ENCODE measurements around the gene MXRA8.

Gene MXRA8

DNA sequence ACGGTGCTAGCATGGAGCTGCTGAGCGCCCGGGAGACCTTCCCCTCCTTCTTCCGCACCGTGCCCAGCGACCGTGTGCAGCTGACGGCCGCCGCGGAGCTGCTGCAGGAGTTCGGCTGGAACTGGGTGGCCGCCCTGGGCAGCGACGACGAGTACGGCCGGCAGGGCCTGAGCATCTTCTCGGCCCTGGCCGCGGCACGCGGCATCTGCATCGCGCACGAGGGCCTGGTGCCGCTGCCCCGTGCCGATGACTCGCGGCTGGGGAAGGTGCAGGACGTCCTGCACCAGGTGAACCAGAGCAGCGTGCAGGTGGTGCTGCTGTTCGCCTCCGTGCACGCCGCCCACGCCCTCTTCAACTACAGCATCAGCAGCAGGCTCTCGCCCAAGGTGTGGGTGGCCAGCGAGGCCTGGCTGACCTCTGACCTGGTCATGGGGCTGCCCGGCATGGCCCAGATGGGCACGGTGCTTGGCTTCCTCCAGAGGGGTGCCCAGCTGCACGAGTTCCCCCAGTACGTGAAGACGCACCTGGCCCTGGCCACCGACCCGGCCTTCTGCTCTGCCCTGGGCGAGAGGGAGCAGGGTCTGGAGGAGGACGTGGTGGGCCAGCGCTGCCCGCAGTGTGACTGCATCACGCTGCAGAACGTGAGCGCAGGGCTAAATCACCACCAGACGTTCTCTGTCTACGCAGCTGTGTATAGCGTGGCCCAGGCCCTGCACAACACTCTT, 26.2 kb downstream of the MXRA8 start:
- no peak overlapping the region for H3K4me3 ChIP-seq (ENCODE audit: low read depth, low read length)

DNA sequence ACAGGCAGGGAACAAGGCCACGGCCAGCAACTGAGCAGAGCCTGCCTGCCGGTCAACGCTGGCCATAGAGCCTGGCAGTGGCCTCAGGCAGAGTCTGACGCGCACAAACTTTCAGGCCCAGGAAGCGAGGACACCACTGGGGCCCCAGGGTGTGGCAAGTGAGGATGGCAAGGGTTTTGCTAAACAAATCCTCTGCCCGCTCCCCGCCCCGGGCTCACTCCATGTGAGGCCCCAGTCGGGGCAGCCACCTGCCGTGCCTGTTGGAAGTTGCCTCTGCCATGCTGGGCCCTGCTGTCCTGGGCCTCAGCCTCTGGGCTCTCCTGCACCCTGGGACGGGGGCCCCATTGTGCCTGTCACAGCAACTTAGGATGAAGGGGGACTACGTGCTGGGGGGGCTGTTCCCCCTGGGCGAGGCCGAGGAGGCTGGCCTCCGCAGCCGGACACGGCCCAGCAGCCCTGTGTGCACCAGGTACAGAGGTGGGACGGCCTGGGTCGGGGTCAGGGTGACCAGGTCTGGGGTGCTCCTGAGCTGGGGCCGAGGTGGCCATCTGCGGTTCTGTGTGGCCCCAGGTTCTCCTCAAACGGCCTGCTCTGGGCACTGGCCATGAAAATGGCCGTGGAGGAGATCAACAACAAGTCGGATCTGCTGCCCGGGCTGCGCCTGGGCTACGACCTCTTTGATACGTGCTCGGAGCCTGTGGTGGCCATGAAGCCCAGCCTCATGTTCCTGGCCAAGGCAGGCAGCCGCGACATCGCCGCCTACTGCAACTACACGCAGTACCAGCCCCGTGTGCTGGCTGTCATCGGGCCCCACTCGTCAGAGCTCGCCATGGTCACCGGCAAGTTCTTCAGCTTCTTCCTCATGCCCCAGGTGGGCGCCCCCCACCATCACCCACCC, 27.0 kb downstream of the MXRA8 start, which contains the start of gene TAS1R3:
Gene TAS1R3 (plus strand): TSS at position 213 of the 898 bp plus-strand sequence. CDS start 66 bp downstream, at position 279.
- no peak for DNase-seq
- TF ChIP-seq, protein P1, sequence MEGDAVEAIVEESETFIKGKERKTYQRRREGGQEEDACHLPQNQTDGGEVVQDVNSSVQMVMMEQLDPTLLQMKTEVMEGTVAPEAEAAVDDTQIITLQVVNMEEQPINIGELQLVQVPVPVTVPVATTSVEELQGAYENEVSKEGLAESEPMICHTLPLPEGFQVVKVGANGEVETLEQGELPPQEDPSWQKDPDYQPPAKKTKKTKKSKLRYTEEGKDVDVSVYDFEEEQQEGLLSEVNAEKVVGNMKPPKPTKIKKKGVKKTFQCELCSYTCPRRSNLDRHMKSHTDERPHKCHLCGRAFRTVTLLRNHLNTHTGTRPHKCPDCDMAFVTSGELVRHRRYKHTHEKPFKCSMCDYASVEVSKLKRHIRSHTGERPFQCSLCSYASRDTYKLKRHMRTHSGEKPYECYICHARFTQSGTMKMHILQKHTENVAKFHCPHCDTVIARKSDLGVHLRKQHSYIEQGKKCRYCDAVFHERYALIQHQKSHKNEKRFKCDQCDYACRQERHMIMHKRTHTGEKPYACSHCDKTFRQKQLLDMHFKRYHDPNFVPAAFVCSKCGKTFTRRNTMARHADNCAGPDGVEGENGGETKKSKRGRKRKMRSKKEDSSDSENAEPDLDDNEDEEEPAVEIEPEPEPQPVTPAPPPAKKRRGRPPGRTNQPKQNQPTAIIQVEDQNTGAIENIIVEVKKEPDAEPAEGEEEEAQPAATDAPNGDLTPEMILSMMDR (IDR thresholded peaks at IDR 0.05; ENCODE audit: low read depth, low read length): no peak

More for the DNA sequence above, 26.2 kb downstream of the MXRA8 start:
- Histone ChIP-seq H3K36me3 (peaks cover 12% of the 10 kb centered on the region), H3K4me1 (no peaks in the 10 kb centered on the region), H3K9me3 (no peaks in the 10 kb centered on the region), H3K27me3 (peaks cover 19% of the 10 kb centered on the region)
- TF ChIP-seq, protein P1 (IDR thresholded peaks at IDR 0.05; ENCODE audit: low read depth, low read length): no peak
- DNase-seq: no peak

DNA sequence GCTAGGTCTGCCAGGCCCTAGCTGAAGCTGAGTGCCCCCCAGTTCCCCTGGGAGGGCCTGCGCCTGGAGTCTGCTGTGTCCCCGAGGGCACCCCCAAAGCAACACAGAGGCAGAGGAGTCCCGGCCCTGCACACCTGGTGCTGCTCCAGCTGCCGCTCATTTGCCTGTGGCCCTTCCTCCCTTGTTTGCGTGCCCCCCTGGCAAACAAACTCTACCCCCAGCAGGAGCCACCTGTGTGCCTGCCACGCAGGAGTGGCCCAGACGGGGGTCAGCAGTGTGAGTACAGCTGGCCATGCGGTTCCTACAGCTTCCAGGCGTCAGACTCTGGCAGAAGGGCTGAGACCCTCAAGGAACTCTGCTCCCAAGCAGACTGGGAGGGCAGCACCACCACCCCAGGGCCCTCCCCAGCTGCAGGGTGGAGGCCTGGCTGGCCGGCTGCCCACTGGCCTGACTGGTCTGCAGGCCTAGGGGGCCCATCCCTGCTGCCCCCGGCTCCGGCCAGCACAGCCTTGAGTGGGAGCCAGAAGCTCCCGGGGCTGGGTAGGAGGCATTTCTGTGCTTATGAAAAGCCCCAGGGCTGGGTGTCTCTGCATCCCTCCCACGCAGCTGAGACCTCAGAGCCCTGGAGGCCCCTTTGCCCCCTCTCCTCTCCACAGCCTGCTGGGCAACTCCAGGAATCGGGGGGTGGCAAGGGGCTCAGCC, 27.8 kb downstream of the MXRA8 start:
- peaks cover 6% of the 10 kb centered on the region; the same call in 1 of the 2 replicates for H3K36me3 ChIP-seq
- TF ChIP-seq, protein P1 (IDR thresholded peaks at IDR 0.05; ENCODE audit: low read depth, low read length): no peak
- DNase-seq: no peak
- H3K9me3 ChIP-seq: no peaks in the 10 kb centered on the region
- no peaks in the 10 kb centered on the region for H3K4me1 ChIP-seq
- H3K4me3 ChIP-seq (ENCODE audit: low read depth, low read length): no peak overlapping the region
- peaks cover 19% of the 10 kb centered on the region for H3K27me3 ChIP-seq

More for the DNA sequence above, 27.0 kb downstream of the MXRA8 start, which contains the start of gene TAS1R3:
- Histone ChIP-seq H3K4me1 (no peaks in the 10 kb centered on the region), H3K27me3 (peaks cover 19% of the 10 kb centered on the region), H3K9me3 (no peaks in the 10 kb centered on the region), H3K36me3 (peaks cover 8% of the 10 kb centered on the region), H3K4me3 (ENCODE audit: low read depth, low read length) (no peak within 1 kb of the TSS)

DNA sequence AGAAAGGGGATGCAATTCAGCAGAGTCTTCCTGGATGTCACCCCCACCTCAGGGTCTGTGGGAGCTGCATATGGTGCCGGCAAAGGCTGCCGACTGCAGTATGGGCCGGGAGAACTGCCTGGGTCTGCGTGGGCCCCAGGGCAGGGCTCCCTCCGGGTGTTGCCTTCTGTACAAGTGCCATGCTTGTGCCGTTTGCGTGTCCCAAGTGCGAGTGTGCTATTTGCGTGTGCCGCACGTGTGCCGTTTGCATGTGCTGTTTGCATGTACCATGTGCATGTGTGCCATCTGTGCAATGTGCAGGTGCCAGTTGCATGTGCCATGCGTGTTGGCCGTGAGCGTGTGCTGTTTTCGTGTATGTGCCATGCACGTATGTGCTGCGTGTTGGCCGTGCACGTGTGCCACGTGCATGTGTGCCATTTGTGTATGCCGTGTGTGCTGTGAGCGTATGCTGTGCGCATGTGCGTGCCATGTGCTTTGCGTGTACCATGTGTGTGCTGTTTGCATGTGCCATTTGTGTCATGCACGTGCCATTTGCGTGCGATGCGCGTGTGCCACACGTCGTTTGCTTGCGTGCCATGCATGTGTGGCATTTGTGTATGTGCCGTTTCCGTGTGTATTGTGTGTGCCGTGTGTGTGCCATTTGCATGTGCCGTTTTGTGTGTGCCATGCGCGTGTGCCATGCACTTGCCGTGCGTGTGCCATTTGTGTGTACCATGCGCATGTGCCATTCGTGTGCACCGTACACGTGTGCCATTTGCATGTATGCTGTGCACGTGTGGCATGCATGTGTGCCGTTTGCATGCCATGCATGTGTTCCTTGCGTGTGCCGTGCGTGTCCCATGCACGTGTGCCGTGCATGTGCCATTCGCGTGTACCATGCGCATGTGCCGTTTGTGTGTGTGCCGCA, 28.8 kb downstream of the MXRA8 start:
- Histone ChIP-seq H3K36me3 (no peaks in the 10 kb centered on the region; the same call in 1 of the 2 replicates), H3K27me3 (peaks cover 19% of the 10 kb centered on the region), H3K4me1 (no peaks in the 10 kb centered on the region), H3K9me3 (no peaks in the 10 kb centered on the region), H3K4me3 (ENCODE audit: low read depth, low read length) (no peak overlapping the region)
- TF ChIP-seq, protein P1 (IDR thresholded peaks at IDR 0.05; ENCODE audit: low read depth, low read length): no peak
- DNase-seq: no peak

DNA sequence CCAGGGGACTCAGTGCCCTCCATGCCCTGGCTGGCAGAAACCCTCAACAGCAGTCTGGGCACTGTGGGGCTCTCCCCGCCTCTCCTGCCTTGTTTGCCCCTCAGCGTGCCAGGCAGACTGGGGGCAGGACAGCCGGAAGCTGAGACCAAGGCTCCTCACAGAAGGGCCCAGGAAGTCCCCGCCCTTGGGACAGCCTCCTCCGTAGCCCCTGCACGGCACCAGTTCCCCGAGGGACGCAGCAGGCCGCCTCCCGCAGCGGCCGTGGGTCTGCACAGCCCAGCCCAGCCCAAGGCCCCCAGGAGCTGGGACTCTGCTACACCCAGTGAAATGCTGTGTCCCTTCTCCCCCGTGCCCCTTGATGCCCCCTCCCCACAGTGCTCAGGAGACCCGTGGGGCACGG, 30.1 kb downstream of the MXRA8 start:
- H3K4me3 ChIP-seq (ENCODE audit: low read depth, low read length): no peak overlapping the region
- no peak for DNase-seq
- H3K4me1 ChIP-seq: no peaks in the 10 kb centered on the region; the same call in 1 of the 2 replicates
- no peaks in the 10 kb centered on the region for H3K9me3 ChIP-seq
- H3K36me3 ChIP-seq: peaks cover 4% of the 10 kb centered on the region
- peaks cover 19% of the 10 kb centered on the region for H3K27me3 ChIP-seq
- TF ChIP-seq, protein P1 (IDR thresholded peaks at IDR 0.05; ENCODE audit: low read depth, low read length): no peak

All from BE2C (cell line).